Measurements from ENCODE around the gene AFMID.
"Not testable (repeated sequence)": the region's sequence is repeated elsewhere in the genome, so short reads cannot be mapped to it uniquely, and the experiment has no call there.

DNA sequence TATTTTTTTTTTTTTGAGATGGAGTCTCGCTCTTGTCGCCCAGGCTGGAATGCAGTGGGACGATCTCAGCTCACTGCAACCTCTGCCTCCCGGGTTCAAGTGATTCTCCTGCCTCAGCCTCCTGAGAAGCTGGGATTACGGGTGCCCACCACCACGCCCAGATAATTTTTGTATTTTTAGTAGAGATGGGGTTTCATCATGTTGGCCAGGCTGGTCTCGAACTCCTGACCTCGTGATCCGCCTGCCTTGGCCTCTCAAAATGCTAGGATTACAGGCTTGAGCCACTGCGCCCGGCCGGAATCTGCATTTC lies 66.4 kb downstream of the AFMID start:
- TF ChIP-seq, protein P1, sequence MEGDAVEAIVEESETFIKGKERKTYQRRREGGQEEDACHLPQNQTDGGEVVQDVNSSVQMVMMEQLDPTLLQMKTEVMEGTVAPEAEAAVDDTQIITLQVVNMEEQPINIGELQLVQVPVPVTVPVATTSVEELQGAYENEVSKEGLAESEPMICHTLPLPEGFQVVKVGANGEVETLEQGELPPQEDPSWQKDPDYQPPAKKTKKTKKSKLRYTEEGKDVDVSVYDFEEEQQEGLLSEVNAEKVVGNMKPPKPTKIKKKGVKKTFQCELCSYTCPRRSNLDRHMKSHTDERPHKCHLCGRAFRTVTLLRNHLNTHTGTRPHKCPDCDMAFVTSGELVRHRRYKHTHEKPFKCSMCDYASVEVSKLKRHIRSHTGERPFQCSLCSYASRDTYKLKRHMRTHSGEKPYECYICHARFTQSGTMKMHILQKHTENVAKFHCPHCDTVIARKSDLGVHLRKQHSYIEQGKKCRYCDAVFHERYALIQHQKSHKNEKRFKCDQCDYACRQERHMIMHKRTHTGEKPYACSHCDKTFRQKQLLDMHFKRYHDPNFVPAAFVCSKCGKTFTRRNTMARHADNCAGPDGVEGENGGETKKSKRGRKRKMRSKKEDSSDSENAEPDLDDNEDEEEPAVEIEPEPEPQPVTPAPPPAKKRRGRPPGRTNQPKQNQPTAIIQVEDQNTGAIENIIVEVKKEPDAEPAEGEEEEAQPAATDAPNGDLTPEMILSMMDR (conservative IDR thresholded peaks at IDR 0.05; ENCODE audit: low read depth, low read length) = not testable (repeated sequence)
- not testable (repeated sequence) for TF ChIP-seq EZH2 (IDR thresholded peaks at IDR 0.05; ENCODE audit: borderline replicate concordance, low read depth, low read length, poor library complexity, severe bottlenecking)
